ENCODE results near the gene SNX5. TPM values are rescaled to one million over a fixed set of nuclear protein-coding genes. Genes with fewer than 3 reads are reported as not detected.

Gene SNX5
- polyA plus RNA-seq, 1 donor = 273 TPM

DNA sequence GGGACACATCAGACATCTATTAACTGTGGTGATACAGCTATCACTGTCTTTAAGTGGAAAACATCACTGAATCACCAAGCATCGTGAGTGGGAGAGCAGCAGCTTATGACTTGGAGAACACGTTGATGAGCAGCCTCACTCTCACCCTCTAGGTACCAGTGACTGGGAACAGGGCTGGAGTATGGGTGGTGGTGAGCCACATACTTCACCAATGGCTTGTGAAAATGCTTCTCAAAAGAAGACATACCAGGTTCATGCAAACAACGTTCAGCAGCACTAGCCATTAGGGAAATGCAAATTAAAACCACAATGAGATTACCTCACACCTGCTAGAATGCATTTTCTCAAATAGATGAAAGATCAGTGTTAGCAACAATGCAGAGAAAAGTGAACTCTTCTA lies 25.3 kb downstream of the SNX5 start:
- no peak for DNase-seq

- DNase-seq = no peak
These were observed 26.8 kb downstream of the SNX5 start for GRCh38 chr20:17941826-17942196.

- no peak for DNase-seq
These were observed 27.3 kb downstream of the SNX5 start for GRCh38 chr20:17941087-17941825.

GRCh38 chr20:17940224-17940971 lies 28.2 kb downstream of the SNX5 start:
- DNase-seq = no peak

DNA sequence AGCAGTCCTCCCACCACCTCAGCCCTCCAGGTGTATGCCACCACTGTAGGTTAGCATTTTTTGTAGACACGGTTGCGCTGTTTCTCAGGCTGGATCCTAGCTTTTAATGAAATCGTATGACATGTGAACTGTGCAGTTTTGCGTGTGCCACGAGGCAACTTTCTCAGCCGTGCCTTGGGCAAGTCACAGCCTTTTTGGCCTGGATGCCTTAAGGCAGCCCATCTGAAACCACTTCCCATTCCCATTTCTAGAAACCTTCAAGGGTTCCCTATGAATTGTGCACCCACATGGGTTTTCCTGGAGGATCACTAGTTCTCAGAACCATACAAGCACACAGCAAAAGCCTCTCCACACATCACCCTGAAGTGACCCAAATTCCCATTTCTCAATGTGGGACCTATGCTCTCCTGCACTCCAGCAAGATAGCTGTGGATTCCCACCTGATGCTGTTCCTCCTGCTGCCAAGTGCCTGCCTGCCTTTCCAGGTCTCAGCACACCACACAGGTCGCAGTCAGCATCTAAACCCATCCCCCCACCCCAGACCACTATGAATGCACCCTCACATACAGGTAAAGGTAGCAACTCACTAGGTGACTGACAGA lies 28.9 kb downstream of the SNX5 start:
- DNase-seq = no peak

GRCh38 chr20:17938871-17939619 lies 29.5 kb downstream of the SNX5 start:
- DNase-seq = no peak

DNA sequence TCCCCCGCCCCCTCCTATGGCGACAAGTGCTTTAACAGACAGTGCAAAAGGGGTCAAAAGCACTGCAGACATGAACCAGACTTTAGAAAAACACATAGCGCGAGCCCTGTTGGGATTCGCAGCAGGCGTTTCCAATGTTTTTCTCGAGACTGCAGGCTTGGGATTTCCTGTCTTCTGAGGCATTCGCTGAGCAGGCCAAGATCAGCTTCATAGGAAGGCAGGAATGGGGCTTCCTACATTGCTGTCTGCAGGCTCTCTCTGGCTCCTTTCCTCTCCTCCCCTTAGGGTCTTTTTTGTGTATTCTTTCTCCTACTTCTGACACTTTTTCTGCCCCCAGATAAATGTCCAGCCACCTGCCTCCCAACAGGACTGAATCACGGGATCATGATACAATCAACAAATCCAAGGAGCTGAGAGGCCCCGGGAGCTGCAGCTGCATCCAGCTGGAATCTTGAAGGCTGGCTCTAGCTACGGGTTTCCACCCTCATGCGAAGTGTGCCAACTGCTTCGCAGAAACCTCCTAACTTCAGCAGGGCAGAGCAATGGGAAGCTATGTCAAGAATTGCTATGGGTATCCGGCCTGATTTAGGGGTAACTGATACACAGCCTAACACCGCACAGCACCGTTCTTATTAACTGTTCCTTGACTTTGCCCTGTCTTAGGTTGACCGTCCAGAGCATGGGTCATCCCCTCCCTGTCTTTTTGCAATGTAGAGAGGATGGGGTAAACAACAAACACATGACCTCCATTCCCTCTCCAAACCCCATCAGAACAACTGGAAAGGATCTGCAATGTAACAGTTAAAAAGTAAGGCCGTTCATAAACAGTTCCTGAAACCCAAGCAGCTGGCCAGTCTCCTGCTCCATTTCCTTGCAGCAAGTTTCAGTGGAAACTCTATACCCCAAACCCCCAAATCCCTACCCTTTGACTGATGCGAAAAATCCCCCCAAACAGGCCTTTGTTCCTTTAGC lies 31.5 kb downstream of the SNX5 start:
- DNase-seq = no peak

DNA sequence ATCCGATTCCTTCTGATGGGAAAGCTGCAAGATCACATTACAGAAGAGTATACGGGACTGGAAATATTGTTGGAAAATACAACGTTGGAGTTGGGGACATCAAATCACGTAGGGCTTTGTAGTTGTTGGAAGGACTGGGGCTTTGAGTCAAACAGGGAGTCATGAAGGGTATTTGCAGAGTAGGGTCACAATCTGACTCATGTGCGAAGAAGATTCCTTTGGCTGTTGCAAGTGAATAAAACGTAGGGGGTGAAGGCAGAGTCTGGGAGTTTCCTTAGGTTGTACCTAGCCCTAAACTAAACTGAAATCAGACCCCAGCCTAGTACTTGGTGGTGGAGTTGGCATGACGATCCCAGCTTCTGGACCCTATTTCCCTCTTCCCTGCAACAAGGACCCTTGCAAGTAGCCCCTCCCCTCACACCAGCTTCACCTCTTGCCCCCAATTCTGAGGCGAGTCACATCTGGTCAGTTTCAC lies 32.3 kb downstream of the SNX5 start:
- DNase-seq = no peak

DNA sequence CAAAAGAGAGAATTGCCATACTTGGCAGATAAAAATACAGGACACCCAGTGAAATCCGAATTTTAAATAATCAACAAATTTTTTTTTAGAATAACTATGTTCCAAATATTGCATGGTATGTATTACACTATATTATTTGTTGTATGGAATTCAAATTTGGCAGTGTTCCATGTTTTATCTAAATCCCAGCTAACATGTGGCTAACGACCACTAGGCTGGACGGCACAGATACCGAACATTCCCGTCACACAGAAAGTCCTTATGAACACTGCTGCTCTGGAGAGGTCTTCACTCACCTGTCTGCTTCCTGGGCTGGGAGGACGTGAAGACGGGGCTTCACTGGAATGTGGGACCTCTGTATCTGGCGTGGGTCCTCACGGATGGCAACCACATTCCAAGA lies 32.8 kb downstream of the SNX5 start:
- no peak for DNase-seq

GRCh38 chr20:17935186-17935585 lies 33.4 kb downstream of the SNX5 start:
- DNase-seq = no peak

DNA sequence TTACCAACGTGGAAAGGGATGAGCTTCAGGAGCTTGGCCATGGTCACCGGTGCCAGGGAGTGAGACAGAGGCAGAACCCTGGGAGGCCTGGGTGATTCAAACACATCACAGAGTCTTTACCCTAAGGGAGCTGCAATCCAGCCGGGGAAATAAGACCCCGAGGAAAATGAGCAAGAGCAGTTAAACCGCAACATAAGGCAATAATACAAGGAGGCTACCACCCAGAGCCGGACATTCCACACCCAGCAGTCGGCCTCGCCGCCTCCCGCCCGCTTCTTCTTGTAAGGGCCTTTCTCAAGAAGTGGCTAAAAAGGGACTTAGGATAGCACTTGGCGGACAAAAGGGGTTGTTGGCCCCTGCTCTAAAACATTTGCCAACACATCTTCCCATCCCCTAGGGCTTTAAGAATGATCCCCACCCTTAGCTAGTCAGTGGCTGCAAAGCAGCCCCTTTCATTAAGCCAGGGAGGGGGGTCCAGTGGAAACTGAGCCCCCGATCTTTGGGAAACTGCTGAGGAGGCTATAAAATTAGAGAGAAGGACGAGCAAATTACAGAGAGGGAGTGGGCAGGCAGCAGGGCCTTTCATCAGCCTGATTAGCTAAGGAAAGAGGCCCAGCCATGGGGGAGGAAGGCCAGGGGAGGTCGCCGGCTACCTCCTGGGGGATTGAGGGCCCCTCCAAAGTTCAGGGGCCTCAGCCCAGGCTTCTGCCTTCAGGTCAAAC lies 34.3 kb downstream of the SNX5 start:
- no peak for DNase-seq

DNA sequence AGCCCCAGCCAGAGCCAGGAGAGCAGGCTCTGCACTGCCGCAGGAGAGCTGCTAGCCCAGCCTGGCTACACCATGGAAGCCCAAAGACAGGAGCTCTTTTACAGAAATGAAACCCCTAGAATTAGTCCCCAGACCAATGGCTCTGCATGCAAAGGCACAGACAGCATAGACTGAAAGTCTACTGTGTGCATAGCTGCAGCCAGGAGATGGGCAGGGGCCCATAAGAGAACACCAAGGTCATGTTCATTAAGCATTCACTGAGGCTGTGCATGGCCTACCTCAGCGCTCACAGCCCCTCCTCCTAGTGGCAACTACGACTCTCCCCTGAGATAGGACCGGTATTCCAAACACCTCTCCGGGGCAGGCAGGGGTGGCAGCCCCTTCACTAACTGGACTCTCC lies 34.9 kb downstream of the SNX5 start:
- DNase-seq = no peak

- no peak for DNase-seq
These were observed 35.5 kb downstream of the SNX5 start for GRCh38 chr20:17933121-17933520.

- DNase-seq = no peak
These were observed 36.2 kb downstream of the SNX5 start for GRCh38 chr20:17932396-17932795.

DNA sequence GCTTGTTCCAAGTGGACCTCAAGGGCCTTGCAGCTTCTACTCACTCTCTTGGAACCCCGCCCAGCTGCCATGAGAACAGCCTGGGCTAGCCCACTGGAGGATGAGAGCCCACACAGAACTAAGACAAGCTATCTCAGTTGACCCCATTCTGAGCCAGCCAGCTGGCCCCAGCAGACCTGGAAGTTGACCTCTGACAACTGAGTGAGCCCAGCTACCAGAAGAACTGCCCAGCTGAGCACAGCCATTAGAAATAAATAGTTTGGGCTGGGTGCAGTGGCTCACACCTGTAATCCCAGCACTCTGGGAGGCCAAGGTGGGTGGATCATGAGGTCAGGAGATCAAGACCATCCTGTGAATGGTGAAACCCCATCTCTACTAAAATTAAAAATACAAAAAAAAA lies 37.1 kb downstream of the SNX5 start:
- no peak for DNase-seq

DNA sequence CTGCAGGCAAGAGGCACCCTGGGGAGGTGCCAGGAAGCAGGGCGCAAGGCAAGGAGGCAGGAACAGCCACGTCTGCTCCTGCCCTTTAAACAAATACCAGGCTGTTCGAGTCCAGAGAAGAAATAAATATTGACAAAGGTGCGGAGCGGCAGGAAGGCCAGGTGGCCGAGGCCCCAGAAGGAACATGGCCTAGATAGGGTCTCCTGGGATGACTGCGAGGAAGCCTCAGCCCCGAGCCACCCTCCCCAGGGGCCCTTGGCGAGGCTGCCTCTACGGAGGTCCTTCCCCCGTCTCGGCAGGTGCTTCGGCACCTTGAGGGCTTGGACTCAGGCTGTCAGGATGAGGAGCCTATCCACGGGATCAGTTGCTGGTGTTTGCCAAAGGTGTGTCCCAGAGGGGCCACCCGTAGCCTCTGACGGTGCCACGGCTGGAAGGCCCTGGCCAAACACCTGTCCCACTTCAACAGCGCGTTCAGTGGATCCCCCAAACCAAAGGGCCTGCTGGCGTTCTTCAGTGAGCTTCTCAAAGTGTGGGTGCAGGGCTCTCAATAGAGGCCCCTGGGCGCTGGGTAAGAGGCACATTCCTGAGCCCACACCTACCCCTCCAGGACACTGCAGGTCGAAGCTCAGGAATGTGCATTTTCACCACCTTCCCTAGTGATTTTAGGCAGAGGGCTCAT lies 39.8 kb downstream of the SNX5 start:
- DNase-seq = no peak

- no peak for DNase-seq
These were observed 40.4 kb downstream of the SNX5 start for GRCh38 chr20:17928211-17928611.

DNA sequence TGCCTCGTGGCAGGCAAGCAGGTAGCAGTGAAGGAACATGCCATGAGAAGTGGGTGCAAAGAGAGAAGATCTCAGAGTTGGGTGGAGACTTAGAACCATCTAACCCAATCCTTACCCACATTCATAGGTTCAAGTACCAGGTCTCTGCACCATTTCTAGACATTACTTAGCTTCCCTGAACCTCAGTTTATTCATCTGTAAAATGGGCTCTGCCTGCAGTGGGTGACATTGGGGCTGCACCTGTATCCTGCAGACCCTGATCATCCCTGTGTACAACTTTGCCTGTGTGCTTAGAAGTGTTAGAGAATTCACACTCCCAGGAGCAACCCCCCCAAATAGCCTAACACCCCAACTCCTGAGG lies 42.7 kb downstream of the SNX5 start:
- no peak for DNase-seq

- no peak for DNase-seq
These were observed 43.3 kb downstream of the SNX5 start for GRCh38 chr20:17925141-17925939.
